Esophagus squamous epithelium (tissue), 5 donors: ENCODE results near the gene RHEBL1. TPM values are rescaled to one million over a fixed set of nuclear protein-coding genes. Genes with fewer than 3 reads are reported as not detected.

Experiments
- DNase-seq: peaks from one replicate; lab custom pipeline; 2025; lab: John Stamatoyannopoulos, UW
- H3K27ac ChIP-seq, 4 donors: fragments of 200-600 bp; sonication (generic); one replicate each; pipeline ENCODE4 v1.5.1; 2016 to 2019; ENCODE audit warnings: mild to moderate bottlenecking in 1 of 4
- H3K27me3 ChIP-seq, 4 donors: fragments of 200-600 bp; sonication (generic); 1 replicate in 3 of 4; 2 replicates in 1 of 4; pipeline versions ENCODE4 v1.5.1 to v1.6.0; 2017 to 2021; ENCODE audit warnings: antibody characterized with exemption in 1 of 4
- H3K36me3 ChIP-seq, 3 donors: fragments of 200-600 bp; sonication (generic); one replicate each; pipeline ENCODE4 v1.5.1; 2016 to 2019
- H3K4me1 ChIP-seq, 3 donors: fragments of 200-600 bp; sonication (generic); one replicate each; pipeline ENCODE4 v1.5.1; 2017 to 2019
- H3K4me3 ChIP-seq, 4 donors: fragments of 200-600 bp; sonication (generic); 1 replicate in 3 of 4; 2 replicates in 1 of 4; pipeline ENCODE4 v1.5.1; 2016 to 2019; ENCODE audit warnings: mild to moderate bottlenecking in 2 of 4, moderate library complexity in 1 of 4
- H3K9me3 ChIP-seq, 3 donors: fragments of 200-600 bp; sonication (generic); one replicate each; pipeline ENCODE4 v1.5.1; 2016 to 2019
- POLR2A ChIP-seq, 4 donors: fragments of 450-650 bp; IDR thresholded peaks; one replicate each; pipeline ENCODE4 v1.6.1; 2017; ENCODE audit warnings: antibody characterized with exemption in 4 of 4, mild to moderate bottlenecking in 4 of 4, moderate library complexity in 3 of 4
- WGBS, 2 donors: methylation state at CpG; one replicate each; pipeline ENCODE4 v1.1.5; 2018; 5-methylcytosine and 5-hydroxymethylcytosine counted together
- intact Hi-C: fragments of 100-400 bp; cut with DNase I; formaldehyde crosslinking; loops from one replicate; pipeline ENCODE4 v1.15.0; 2022
- total RNA-seq, 4 donors: library from RNA; depleted of rRNA; stranded (reverse); fragments of >200 nt; gene quantifications; one replicate each; pipeline ENCODE4 v1.1.0, GENCODE V29; 2016
- TF ChIP-seq, protein P1 (sequence below), 6 experiments: fragments of 450-650 bp in 4 of 6; fragments of 200-600 bp in 2 of 6; sonication (generic) in 2 of 6; IDR thresholded peaks; one replicate each; pipeline ENCODE4 v1.5.1; 2016 to 2019; ENCODE audit warnings: antibody characterized with exemption in 6 of 6, mild to moderate bottlenecking in 4 of 6, moderate library complexity in 4 of 6
- donor health status: DM: yes; HTN: yes; CAD: no.

The RHEBL1 gene
- total RNA-seq, 4 donors from 2014 or later, result 0.23 to 0.44 TPM; not detected in 2

DNA sequence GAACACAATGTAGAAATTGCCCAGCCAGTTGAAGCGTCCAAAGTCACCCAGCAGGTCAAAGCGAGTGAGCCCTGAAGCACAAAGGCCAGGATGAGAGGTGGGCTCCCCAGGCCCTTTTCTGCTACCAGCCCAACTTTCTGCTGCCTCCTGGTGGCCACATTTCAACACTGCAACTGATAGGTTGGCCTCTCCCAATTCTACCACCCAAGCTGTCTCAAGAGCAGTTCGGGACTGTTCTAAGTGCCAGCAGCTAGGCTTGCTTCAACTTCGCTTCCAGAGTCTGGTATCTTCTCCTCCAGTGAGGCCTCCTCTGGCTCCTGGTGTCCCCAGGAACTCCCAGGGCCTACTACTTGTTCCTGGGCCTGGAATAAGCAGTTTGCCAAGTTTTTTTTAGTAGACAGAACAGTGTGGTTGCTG lies 28.3 kb upstream of the RHEBL1 start:
- no peak for TF ChIP-seq POLR2A (IDR thresholded peaks at IDR 0.05)
- TF ChIP-seq, protein P1, sequence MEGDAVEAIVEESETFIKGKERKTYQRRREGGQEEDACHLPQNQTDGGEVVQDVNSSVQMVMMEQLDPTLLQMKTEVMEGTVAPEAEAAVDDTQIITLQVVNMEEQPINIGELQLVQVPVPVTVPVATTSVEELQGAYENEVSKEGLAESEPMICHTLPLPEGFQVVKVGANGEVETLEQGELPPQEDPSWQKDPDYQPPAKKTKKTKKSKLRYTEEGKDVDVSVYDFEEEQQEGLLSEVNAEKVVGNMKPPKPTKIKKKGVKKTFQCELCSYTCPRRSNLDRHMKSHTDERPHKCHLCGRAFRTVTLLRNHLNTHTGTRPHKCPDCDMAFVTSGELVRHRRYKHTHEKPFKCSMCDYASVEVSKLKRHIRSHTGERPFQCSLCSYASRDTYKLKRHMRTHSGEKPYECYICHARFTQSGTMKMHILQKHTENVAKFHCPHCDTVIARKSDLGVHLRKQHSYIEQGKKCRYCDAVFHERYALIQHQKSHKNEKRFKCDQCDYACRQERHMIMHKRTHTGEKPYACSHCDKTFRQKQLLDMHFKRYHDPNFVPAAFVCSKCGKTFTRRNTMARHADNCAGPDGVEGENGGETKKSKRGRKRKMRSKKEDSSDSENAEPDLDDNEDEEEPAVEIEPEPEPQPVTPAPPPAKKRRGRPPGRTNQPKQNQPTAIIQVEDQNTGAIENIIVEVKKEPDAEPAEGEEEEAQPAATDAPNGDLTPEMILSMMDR (IDR thresholded peaks at IDR 0.05), result peak; percentile 51 to 79 (median 68)
- DNase-seq, result no peak
- intact Hi-C loops, result loop anchor here (10.0 kb wide), 1 partner anchor 137 kb away; no protein-coding TSS in a partner anchor
- Histone ChIP-seq H3K27me3 (peaks cover 6 to 21% (median 9%) of the 10 kb centered on the region in 4 donors), H3K36me3 (peaks cover 21 to 72% (median 33%) of the 10 kb centered on the region in 3 donors), H3K27ac (no peak overlapping the region), H3K9me3 (no peaks in the 10 kb centered on the region), H3K4me3 (no peak overlapping the region), H3K4me1 (peaks cover 15 to 21% (median 15%) of the 10 kb centered on the region in 3 donors)
- WGBS, 2 donors, result 45 to 66% methylated on average over 3 to 4 of the region's 4 CpGs

DNA sequence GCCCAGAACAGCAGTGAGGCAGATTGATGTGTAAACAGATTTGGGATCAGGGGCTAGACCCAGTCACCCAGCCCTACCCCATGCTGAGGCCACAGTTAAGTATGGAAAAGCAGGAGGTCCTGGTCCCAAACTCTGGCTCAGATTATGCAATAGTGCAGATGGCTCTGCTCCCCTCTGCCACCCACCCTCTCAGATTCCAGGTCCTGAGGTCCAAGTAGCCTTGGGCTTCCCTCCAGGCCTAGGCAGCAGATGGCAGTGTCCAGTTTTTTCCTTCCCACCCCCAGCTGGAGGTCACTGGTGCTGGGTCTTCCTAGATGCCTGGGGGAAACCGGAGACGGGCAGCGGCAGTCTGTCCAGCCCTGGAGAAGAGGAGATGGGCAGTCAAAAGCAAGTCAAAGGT lies 27.6 kb upstream of the RHEBL1 start:
- WGBS, 2 donors, result 100% methylated on average over 2 of the region's 3 CpGs; no CpG with 5 or more reads in 1 of the 2 donors
- intact Hi-C loops, result loop anchor here (10.0 kb wide), 1 partner anchor 137 kb away; no protein-coding TSS in a partner anchor
- no peak overlapping the region for H3K4me3 ChIP-seq
- H3K4me1 ChIP-seq, result peaks cover 18 to 26% (median 20%) of the 10 kb centered on the region in 3 donors
- H3K36me3 ChIP-seq, result peaks cover 15 to 65% (median 26%) of the 10 kb centered on the region in 3 donors
- H3K9me3 ChIP-seq, result no peaks in the 10 kb centered on the region
- peaks cover 6 to 27% (median 12%) of the 10 kb centered on the region in 4 donors for H3K27me3 ChIP-seq
- no peak overlapping the region for H3K27ac ChIP-seq
- DNase-seq, result no peak
- no peak for TF ChIP-seq POLR2A (IDR thresholded peaks at IDR 0.05)
- TF ChIP-seq, protein P1 (IDR thresholded peaks at IDR 0.05), result no peak

DNA sequence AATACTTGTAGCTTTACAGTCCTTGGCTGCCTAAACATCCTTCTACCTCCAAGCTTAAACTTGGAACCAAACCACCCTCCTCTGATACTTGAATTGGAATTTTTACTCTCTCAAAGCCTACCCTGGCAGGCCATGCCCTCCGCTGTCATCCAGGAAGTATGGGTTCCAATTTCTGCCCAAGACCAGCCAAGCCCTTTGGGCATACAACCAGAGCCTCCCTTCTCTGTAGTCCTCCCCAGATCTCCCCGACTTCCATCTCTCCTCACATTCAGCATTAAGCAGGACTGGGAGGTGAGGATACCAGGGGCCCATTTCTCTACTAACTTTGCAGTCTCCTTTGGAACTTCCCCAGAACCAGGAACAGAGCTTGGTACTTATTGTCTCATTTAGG lies 25.2 kb upstream of the RHEBL1 start:
- 56 to 69% methylated on average over 2 of the region's 2 CpGs for WGBS, 2 donors
- H3K27ac ChIP-seq, result no peak overlapping the region
- peaks cover 34 to 50% (median 45%) of the 10 kb centered on the region in 3 donors for H3K4me1 ChIP-seq
- H3K9me3 ChIP-seq, result no peaks in the 10 kb centered on the region
- peak overlapping the region in 2 of 4 donors; percentile 27 to 59 for H3K4me3 ChIP-seq
- no peak for DNase-seq
- intact Hi-C loops, result loop anchor here (10.0 kb wide), 1 partner anchor 140 kb away; no protein-coding TSS in a partner anchor
- no peak for TF ChIP-seq POLR2A (IDR thresholded peaks at IDR 0.05)
- TF ChIP-seq, protein P1 (IDR thresholded peaks at IDR 0.05), result no peak
- peaks cover 5 to 41% (median 8%) of the 10 kb centered on the region in 3 donors for H3K36me3 ChIP-seq
- H3K27me3 ChIP-seq, result peaks cover 15 to 51% (median 26%) of the 10 kb centered on the region in 4 donors

DNA sequence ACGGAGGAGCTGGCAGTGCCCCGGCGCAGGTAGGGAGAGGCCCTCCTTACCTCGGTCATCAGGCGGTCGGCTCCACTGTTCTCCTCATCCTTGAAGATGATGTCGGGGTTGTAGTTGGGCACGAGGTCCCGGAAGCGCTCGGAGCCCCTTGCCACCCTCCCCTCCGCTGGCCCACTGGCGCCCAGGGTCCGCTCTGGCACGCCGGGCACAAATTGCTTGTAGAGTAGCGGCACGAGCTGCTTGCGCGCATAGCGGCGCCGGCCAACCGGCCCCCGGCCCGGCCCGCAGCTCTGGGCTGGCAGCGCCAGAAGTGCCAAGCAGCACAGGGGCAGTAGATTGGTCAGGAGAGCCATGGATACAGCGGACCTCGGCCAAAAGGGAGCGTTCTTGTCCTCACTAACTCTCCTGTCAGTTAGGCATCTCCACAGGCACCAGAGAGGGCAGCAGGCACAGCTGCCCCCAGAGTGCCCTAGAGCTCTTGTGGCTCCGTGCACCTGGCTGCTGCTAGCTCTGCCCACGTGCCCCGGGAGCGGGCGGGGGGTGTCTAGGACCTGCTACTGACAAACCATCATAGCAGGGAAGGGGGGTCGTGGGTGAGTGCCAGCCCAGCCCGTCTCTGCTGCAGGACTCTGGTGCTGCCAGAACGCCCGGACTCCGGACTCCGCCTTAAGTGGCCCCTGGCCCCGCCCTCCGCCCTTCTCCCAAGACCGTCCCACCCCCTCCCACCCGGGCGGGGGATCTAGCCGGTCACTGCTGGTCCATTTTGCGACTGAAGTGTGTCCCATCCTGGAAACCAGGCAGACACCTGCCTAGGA lies 24.6 kb upstream of the RHEBL1 start, which contains the start of gene DHH:
Gene DHH, minus strand, starts transcription at position 642 of the 815 bp plus-strand sequence. Its CDS starts 289 bp downstream, at position 353.
- H3K9me3 ChIP-seq, result no peaks in the 10 kb centered on the region
- H3K27ac ChIP-seq, result peak within 1 kb of the TSS in 2 of 4 donors; percentile 5 to 14
- TF ChIP-seq, protein P1 (IDR thresholded peaks at IDR 0.05), result no peak
- TF ChIP-seq POLR2A (IDR thresholded peaks at IDR 0.05), result no peak
- H3K4me1 ChIP-seq, result peaks cover 40 to 56% (median 51%) of the 10 kb centered on the region in 3 donors
- H3K4me3 ChIP-seq, result peak within 1 kb of the TSS in 3 of 4 donors; percentile 27 to 59 (median 32)
- intact Hi-C loops, result loop anchor here (10.0 kb wide), 1 partner anchor 140 kb away; no protein-coding TSS in a partner anchor
- H3K36me3 ChIP-seq, result peaks cover 5 to 35% (median 8%) of the 10 kb centered on the region in 3 donors
- no peak for DNase-seq
- 0% methylated on average over 4 of the region's 49 CpGs; no CpG with 5 or more reads in 1 of the 2 donors for WGBS, 2 donors
- H3K27me3 ChIP-seq, result peaks cover 21 to 57% (median 30%) of the 10 kb centered on the region in 4 donors
